Skeletal muscle tissue (tissue), 4 donors: ENCODE data around the gene OR1S1. TPM values are rescaled to one million over a fixed set of nuclear protein-coding genes. Genes with fewer than 3 reads are reported as not detected.
"Not testable (repeated sequence)": the region's sequence is repeated elsewhere in the genome, so short reads cannot be mapped to it uniquely, and the experiment has no call there.

ENCODE experiments used
- H3K27ac ChIP-seq: one replicate; pipeline ENCODE4 v1.7.0; 2013; ENCODE audit warnings: mild to moderate bottlenecking, low read depth, low read length, inconsistent platforms
- H3K27me3 ChIP-seq, 3 donors: one replicate each; pipeline ENCODE4 v1.7.0; 2013; ENCODE audit warnings: low read length in 3 of 3; ENCODE audit not compliant: control insufficient read depth in 3 of 3, insufficient read depth in 3 of 3
- H3K36me3 ChIP-seq, 3 donors: one replicate each; pipeline ENCODE4 v1.7.0; 2013; ENCODE audit warnings: low read length in 3 of 3; ENCODE audit not compliant: control insufficient read depth in 3 of 3, insufficient read depth in 3 of 3
- H3K4me1 ChIP-seq, 3 donors: one replicate each; pipeline ENCODE4 v1.7.0; 2013; ENCODE audit warnings: low read length in 3 of 3, mild to moderate bottlenecking in 3 of 3; ENCODE audit not compliant: control insufficient read depth in 3 of 3, insufficient read depth in 3 of 3
- H3K4me3 ChIP-seq, 3 donors: one replicate each; pipeline ENCODE4 v1.7.0; 2013; ENCODE audit warnings: low read length in 3 of 3
- H3K9ac ChIP-seq, 3 donors: one replicate each; pipeline ENCODE4 v1.7.0; 2013; ENCODE audit warnings: low read length in 3 of 3, mild to moderate bottlenecking in 3 of 3, moderate library complexity in 2 of 3, low read depth in 1 of 3
- H3K9me3 ChIP-seq, 3 donors: one replicate each; pipeline ENCODE4 v1.7.0; 2013; ENCODE audit warnings: low read length in 3 of 3; ENCODE audit not compliant: control insufficient read depth in 3 of 3
- total RNA-seq: library from RNA; depleted of rRNA; stranded (reverse); fragments of >200 nt; gene quantifications from one replicate; pipeline ENCODE4 v1.2.3, GENCODE V29; 2014
- donor health status: Osteomylitis.

The OR1S1 gene
- 0.52 TPM for total RNA-seq

GRCh38 chr11:58212420-58212819 is at the start of gene OR1S1:
Gene OR1S1 (plus strand): TSS chr11:58212720.
- not testable (repeated sequence) for H3K4me1 ChIP-seq, H3K27me3 ChIP-seq, H3K36me3 ChIP-seq, H3K4me3 ChIP-seq, H3K27ac ChIP-seq, H3K9me3 ChIP-seq, H3K9ac ChIP-seq

- Histone ChIP-seq H3K27ac (no peak overlapping the region), H3K27me3 (no peaks in the 10 kb centered on the region), H3K4me1 (no peaks in the 10 kb centered on the region)
These were observed 48.1 kb upstream of the OR1S1 start for GRCh38 chr11:58164389-58164788.

GRCh38 chr11:58164990-58165389 is 47.5 kb upstream of the OR1S1 start:
- Histone ChIP-seq H3K36me3 (no peaks in the 10 kb centered on the region), H3K27ac (no peak overlapping the region), H3K4me3 (no peak overlapping the region), H3K4me1 (no peaks in the 10 kb centered on the region), H3K27me3 (no peaks in the 10 kb centered on the region), H3K9me3 (no peaks in the 10 kb centered on the region), H3K9ac (no peak overlapping the region)

More at GRCh38 chr11:58164389-58164788, 48.1 kb upstream of the OR1S1 start:
- H3K36me3 ChIP-seq: no peaks in the 10 kb centered on the region
- no peak overlapping the region for H3K4me3 ChIP-seq
- H3K9me3 ChIP-seq: no peaks in the 10 kb centered on the region
- H3K9ac ChIP-seq: no peak overlapping the region

- H3K9ac ChIP-seq: no peak overlapping the region
- no peak overlapping the region for H3K27ac ChIP-seq
- H3K9me3 ChIP-seq: no peaks in the 10 kb centered on the region
- no peaks in the 10 kb centered on the region for H3K27me3 ChIP-seq
- H3K4me1 ChIP-seq: no peaks in the 10 kb centered on the region
- no peak overlapping the region for H3K4me3 ChIP-seq
- no peaks in the 10 kb centered on the region for H3K36me3 ChIP-seq
These were observed 46.9 kb upstream of the OR1S1 start for GRCh38 chr11:58165504-58166106.

- Histone ChIP-seq H3K4me3 (no peak overlapping the region), H3K9ac (no peak overlapping the region), H3K36me3 (no peaks in the 10 kb centered on the region), H3K27ac (no peak overlapping the region), H3K4me1 (no peaks in the 10 kb centered on the region), H3K27me3 (no peaks in the 10 kb centered on the region), H3K9me3 (no peaks in the 10 kb centered on the region)
These were observed 35.0 kb upstream of the OR1S1 start for GRCh38 chr11:58177409-58178054.

GRCh38 chr11:58178444-58178843 is 34.1 kb upstream of the OR1S1 start:
- no peak overlapping the region for H3K9ac ChIP-seq
- no peaks in the 10 kb centered on the region for H3K36me3 ChIP-seq
- no peak overlapping the region for H3K27ac ChIP-seq
- no peaks in the 10 kb centered on the region for H3K4me1 ChIP-seq
- no peak overlapping the region for H3K4me3 ChIP-seq
- no peaks in the 10 kb centered on the region for H3K27me3 ChIP-seq
- no peaks in the 10 kb centered on the region for H3K9me3 ChIP-seq

GRCh38 chr11:58179648-58180047 is 32.9 kb upstream of the OR1S1 start:
- no peak overlapping the region for H3K27ac ChIP-seq
- no peaks in the 10 kb centered on the region for H3K9me3 ChIP-seq
- H3K9ac ChIP-seq: no peak overlapping the region
- H3K36me3 ChIP-seq: no peaks in the 10 kb centered on the region
- H3K4me1 ChIP-seq: no peaks in the 10 kb centered on the region
- no peaks in the 10 kb centered on the region for H3K27me3 ChIP-seq
- no peak overlapping the region for H3K4me3 ChIP-seq

- Histone ChIP-seq H3K27ac (no peak overlapping the region), H3K4me3 (no peak overlapping the region), H3K27me3 (no peaks in the 10 kb centered on the region), H3K4me1 (no peaks in the 10 kb centered on the region), H3K9me3 (no peaks in the 10 kb centered on the region), H3K36me3 (no peaks in the 10 kb centered on the region), H3K9ac (no peak overlapping the region)
These were observed 25.6 kb upstream of the OR1S1 start for GRCh38 chr11:58186938-58187337.

DNA sequence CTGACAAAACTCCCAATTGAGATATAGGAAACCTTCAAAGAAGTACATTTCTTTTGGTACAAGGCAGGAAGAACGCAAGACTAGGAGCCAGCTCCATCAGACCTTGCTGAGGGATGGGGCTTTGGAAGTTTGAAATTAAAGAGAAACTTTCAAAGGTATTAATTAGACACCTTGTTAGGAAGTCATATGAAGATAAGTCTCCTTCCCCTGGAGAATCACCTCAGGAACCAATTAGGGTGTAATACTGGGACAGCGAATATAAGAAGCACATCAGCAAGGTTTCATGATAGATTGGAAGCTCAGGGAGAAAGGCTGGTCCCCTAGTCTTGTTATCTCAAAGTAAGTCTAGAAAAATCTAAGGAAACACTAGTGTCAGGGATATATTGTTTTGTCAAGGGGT is 23.8 kb upstream of the OR1S1 start, which contains the start of gene OR9Q2:
Gene OR9Q2 (plus strand): TSS at position 301 of the 400 bp plus-strand sequence. CDS start 1,421 bp downstream, outside the sequence.
- Histone ChIP-seq H3K9me3 (no peaks in the 10 kb centered on the region), H3K27ac (no peak within 1 kb of the TSS), H3K27me3 (no peaks in the 10 kb centered on the region), H3K36me3 (no peaks in the 10 kb centered on the region), H3K4me3 (no peak within 1 kb of the TSS), H3K4me1 (no peaks in the 10 kb centered on the region), H3K9ac (no peak within 1 kb of the TSS)

DNA sequence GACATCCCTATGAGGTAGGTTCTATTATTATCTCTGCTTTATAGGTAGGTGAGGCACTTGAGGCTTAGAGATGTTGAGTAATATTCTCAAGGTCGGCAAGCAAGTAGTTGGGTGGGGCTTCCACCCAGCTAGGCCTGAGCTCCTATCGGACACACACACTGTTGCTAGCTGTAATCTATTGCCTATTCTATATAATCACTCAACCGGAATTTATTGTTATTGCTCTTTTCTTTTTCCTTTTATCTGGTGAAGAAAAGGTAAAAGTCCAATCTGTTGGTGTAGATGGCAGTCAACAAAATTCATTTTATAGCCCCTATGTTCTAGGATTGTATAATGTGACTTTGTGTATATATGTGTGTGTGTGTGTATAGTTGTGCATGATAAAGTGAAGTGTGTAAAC is 20.3 kb upstream of the OR1S1 start:
- Histone ChIP-seq H3K9ac (no peak overlapping the region), H3K4me1 (no peaks in the 10 kb centered on the region), H3K9me3 (no peaks in the 10 kb centered on the region), H3K36me3 (no peaks in the 10 kb centered on the region), H3K27ac (no peak overlapping the region), H3K4me3 (no peak overlapping the region), H3K27me3 (no peaks in the 10 kb centered on the region)
